NCI-H526 (cell line): ENCODE data around the gene PLCG2.

Experiments used
- DNase-seq, 2 experiments: peaks; one replicate each; lab custom pipeline; 2025; lab: John Stamatoyannopoulos, UW

Gene PLCG2

GRCh38 chr16:81843683-81844082 lies 64.6 kb downstream of the PLCG2 start:
- no peak for DNase-seq

- no peak for DNase-seq
These were observed 67.0 kb downstream of the PLCG2 start for GRCh38 chr16:81846105-81846504.

GRCh38 chr16:81848306-81848853 lies 69.3 kb downstream of the PLCG2 start:
- DNase-seq, result no peak

GRCh38 chr16:81850197-81850944 lies 71.3 kb downstream of the PLCG2 start:
- no peak for DNase-seq

- no peak for DNase-seq
These were observed 73.3 kb downstream of the PLCG2 start for GRCh38 chr16:81852347-81852746.

GRCh38 chr16:81855552-81856153 lies 76.6 kb downstream of the PLCG2 start:
- no peak for DNase-seq

- DNase-seq, result no peak
These were observed 81.5 kb downstream of the PLCG2 start for GRCh38 chr16:81860287-81861266.

- no peak for DNase-seq
These were observed 82.4 kb downstream of the PLCG2 start for GRCh38 chr16:81861503-81861902.

- DNase-seq, result no peak
These were observed 82.8 kb downstream of the PLCG2 start for GRCh38 chr16:81861915-81862314.

- DNase-seq, result peak; percentile 88
These were observed 84.7 kb downstream of the PLCG2 start for GRCh38 chr16:81863630-81864352.

GRCh38 chr16:81864646-81865382 lies 85.7 kb downstream of the PLCG2 start:
- no peak for DNase-seq

GRCh38 chr16:81866820-81867440 lies 87.8 kb downstream of the PLCG2 start:
- DNase-seq, result no peak

- DNase-seq, result no peak
These were observed 89.1 kb downstream of the PLCG2 start for GRCh38 chr16:81868057-81868748.

- no peak for DNase-seq
These were observed 90.2 kb downstream of the PLCG2 start for GRCh38 chr16:81869326-81869725.

GRCh38 chr16:81873206-81873605 lies 94.1 kb downstream of the PLCG2 start:
- no peak for DNase-seq

GRCh38 chr16:81873843-81874752 lies 95.0 kb downstream of the PLCG2 start:
- peak in 1 of 2 experiments; percentile 32 for DNase-seq

GRCh38 chr16:81875461-81875860 lies 96.4 kb downstream of the PLCG2 start:
- no peak for DNase-seq

- DNase-seq, result no peak
These were observed 97.3 kb downstream of the PLCG2 start for GRCh38 chr16:81876273-81876900.
